UCSD-AML1 (cell line): ENCODE measurements around the gene HAND2.

ENCODE experiments used
- DNase-seq: peaks from one replicate; lab custom pipeline; 2025; ENCODE audit not compliant: unreplicated experiment; lab: John Stamatoyannopoulos, UW

Gene HAND2

DNA sequence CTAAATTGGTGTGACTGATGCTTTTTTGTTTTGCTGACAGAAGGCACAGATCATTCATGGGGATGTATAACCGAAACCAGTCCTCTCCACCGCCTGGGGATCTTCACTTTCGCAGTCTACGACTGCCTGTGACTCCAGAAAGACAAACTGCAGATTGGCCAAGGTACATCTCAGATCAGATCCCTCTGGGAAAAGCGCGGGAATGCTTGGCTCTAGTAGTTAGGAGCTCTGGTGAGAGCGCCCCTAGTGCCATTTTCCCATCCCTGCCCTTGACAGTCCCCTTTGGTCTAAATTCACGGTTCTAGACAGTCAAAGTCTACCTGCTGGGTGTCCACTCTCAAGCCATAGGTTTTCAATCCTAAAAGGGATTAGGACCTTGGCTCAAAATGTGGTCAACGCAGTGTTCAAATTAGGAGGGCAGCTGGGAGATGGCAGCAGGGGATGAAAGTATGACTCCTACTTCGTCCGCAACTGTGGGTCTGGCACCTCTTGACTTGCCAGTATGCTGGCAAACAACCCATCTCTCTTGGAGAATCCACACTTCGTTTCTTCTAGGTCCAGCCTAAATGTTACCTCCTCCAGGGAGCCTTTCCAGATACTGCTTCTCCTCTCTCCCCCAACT lies 6.9 kb upstream of the HAND2 start:
- DNase-seq, result no peak

DNA sequence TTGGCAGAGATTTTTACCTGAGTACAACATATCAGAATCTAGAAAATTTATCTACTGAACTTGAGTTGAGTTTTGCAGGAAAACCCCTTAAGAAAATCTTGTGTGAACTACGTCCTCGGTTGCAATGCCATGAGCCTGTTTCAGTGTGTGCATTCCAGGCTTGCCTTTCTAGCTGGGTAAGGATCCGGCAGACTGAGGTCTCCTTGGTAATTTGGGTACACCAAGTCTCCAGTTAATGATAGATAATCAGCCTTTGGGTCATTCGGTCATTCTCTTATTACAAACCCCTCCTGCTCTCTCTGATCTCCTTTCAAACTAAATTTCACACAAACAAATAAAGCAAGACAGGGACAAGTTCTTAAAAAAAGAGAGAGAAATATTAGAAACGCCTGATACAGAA lies 5.9 kb upstream of the HAND2 start:
- DNase-seq, result no peak

DNA sequence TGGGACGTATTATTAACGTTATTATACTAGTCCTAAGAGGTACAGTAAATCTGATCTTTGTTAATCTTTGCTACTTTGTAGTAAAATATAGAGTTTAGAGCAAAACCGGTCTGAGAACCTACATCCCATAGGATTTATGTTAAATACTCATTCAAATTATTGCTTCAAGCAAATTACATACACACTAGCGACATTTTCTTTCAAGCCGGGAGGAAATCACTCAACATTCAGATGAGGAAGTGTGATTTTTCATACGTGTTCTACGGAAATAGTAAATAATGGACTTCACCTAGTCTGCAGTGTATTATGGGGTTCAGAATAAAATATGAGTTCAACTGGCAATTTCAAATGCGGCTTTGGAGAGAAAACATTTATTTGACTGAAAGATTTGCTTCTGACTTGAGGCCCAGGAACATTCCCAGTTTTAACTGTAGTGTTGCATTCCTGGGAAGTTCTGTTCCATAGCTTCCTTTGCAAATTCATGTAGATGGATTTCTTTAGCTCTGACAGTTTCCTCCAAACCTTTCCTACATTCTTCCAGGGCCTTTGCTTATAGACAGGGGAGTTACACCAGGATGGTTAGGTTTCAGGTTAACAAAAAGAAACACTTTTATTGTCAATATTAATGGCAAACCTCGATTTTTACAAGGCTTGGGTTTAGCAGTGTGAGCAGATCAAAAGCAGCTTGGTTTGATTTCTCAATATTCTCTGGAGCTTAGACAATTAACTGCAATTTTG lies 5.3 kb upstream of the HAND2 start:
- no peak for DNase-seq

DNA sequence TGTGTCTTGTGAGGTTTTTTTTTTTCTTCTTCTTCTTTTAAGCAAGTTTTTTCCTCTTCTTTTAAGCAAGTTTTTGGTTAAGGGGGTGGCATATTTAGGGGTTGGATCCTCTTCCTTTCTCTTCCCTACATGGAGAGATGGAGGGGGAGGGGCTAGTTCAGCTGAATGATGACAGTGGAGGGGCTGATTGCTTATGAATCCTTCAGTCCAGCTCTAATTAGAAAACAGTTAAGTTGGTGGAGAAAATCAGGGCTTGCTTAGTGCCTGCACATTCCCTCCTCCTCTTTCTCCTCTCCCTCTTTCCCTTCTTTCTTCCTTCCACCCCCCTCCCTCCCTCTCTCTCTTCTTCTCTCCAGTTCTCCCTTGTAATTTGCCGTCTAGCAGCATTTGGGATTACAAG lies 4.4 kb upstream of the HAND2 start:
- no peak for DNase-seq

DNA sequence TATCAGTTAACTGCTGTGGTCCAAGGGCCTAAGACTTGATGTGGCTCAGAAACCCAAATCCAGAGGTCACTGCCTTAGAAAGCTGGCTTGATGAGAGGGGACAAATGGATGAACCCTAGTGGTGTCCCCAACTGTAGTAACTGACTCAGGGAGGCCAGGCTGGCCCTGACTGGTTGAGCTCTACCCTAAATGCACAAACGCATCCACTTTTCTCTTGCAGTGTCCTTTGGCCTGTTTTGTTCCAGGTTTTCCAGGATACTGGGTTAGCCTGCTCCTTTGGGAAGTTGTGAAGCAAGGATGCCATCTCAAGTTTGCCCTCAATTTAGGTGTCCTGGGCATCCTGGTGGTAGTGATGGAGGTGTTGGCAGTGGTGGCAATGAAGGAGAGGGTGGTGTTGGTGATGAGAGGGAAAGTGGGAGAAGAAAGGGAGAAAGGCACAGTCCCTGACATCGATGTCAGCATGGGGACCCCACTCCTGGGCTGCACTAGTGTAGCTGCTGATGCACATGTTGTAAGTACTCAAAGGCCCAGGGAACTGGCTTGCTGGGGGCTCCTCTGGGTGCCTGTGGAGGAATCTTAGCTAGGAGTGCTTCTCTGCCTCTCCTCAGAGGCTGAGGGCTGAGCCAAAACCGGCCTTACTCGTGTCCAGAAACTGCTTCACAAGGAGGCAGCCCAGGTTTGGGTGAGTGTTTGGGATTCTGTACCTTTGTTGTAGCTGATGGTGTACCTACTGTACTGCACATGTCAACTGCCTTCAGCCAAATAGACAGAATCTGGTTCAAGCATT lies 2.9 kb upstream of the HAND2 start:
- DNase-seq, result no peak

DNA sequence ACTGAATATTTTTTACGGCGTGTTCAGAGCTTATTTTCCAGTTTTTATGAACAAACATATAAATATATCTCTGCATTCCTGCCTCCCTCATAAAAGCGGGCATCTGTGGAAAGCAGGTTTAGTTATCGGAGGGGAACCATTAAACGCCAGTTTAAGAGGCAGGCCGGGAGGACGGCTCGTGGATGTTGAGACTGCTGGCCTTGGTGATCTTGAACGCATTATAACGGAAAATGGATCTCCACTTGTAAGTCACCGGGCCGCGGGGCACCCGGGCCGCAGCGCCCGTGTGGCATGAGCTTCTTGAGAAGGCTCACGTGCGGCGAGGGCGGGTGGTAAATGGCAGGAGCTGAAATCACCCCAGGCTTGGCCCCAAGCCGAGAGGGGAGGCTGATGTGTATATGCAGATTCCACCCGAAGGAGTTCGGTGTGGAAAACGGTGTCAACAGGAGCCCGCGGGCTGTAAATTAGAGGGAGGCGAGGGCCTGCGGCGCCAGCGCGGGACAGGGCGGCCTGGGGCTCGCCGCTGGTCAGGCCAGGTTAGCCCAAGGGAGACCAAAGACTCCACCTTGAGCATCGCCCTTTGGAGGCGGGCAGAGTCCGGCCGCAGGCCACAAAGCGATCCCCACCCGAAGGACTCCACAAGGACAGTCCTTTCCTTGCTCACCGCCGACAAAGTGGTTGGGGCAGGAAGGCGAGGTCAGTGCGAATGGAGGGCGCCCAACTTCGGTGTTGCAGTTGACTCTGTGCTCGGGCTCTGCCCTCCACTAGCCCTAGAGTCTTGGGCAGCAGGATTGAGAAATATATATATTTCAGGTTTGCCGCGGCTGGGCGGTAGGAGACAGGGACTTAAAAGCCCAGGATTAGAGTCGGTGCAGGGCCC lies 1.3 kb upstream of the HAND2 start:
- no peak for DNase-seq

DNA sequence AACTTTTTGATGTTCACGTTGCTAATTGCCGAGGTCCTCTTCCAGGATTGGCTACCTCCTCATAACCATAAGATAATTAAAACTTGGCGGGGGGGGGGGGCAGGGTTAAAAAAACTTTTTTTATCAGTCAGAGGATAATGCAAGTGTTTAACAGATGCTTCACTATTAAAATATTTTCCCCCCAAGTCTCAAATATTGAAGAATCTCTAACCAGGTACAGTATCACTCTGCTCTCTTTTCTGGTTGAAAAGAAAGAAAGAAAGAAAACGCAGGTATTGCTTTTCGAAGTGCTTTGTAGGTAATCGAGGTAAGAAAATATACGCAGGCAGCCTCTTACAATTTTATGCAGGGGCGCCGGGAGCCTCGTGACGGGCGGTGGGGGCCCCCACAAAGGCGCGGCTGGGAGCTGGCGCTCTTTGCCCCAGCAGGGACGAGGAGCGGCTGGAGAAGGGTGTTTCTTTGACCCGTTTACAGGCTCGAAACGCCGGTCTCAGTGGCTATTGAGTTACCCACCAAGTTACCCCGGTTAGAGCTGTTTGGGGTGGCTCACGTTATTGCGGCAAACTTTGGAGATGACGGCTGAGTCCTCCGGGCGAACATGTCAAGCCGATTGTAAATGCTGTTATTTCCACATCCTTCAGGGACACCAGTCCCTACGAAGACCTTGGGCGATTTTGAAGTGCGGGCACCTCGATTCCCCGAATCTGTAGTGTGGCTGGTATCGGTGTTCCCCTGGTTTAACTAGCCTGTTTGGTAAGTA lies 477 bp upstream of the HAND2 start:
- DNase-seq, result no peak

DNA sequence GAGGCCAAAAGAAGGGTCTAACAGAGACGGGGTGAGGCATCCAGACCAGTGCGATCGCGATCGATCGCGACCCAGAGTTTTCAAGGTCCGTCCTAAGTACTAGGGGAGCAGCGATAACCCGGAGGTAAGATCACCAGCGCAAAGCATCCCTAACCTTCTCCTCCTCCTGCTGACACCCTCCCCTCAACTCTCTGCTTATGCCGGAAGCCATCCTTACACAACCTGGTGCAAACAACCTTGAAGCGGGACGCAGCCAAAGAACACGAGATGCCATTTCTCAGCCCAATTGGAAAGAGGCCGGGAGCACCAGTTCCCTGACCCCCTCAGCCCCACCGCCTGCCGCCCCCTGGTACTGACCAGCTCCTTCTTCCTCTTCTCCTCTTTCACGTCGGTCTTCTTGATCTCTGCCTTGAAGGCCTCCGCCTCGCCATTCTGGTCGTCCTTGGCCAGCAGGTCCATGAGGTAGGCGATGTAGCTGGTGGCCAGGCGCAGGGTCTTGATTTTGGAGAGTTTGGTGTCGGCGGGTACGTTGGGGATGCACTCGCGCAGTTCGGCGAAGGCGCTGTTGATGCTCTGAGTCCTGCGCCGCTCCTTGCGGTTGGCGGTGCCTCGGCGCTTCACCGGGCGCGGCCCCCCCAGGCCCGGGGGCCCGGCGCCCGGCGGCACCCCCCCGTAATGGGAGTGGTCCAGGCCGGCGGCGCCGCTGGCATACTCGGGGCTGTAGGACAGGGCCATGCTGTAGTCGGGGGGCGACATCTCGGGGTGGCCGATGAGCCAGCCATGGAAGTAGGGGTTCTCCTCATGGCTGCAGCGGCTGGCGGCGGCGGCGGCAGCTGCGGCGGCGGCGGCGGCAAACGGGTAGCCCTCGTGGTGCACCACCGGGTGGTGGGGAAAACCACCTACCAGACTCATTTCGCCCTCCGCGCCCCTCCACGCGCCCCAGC lies 1.4 kb downstream of the HAND2 start:
- no peak for DNase-seq

DNA sequence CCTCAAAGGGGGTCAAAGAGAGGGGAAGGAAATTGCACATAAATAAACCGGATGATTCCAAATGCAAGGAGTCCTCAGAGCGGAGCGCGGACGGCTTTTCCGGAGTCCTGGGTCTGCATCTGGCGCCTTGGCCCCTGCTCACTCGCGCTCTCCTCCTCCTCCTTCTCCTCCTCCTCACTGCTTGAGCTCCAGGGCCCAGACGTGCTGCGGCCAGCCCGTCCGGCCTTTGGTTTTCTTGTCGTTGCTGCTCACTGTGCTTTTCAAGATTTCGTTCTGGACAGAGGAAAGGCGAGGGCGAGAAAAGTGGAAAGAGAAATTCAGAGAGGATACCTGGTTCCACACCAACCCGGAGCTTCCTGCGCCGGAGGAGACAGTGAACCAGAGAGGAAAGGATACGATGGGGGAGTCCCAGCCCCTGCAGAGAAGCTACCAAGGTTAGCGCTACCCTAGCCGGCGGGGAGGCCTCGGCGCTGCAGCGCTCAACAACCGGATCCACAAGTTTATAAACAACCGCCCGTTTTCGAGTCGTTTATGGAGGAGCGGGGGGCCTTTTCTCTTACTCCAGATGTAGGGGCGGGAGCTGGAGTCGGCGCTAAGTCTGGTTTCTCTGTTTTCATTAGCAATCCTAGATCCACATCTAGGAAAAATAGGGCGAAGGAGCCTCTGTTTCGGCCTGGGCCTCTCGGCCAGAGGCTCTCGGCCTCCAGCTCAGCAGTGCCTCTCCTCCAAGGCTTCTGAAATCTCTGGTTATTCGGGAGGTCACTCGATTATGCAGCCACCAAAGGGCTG lies 2.7 kb downstream of the HAND2 start:
- no peak for DNase-seq

DNA sequence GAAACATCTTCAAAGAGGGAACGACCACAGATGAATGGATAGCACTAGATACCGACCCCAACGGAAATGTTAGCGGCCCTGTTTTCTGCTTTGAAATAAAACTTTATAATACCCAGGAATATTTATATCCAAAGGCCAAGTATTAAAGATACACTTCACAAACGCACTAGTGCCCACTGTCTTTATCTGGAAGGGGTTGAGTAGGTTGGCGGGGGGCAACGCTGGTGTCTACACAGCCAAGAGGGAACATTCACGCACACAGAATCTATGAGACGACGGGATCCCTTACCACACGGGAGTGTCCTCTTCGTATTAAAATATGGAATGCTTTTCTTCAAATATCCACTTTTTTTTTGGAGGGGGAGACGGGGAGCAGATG lies 3.3 kb downstream of the HAND2 start:
- no peak for DNase-seq

DNA sequence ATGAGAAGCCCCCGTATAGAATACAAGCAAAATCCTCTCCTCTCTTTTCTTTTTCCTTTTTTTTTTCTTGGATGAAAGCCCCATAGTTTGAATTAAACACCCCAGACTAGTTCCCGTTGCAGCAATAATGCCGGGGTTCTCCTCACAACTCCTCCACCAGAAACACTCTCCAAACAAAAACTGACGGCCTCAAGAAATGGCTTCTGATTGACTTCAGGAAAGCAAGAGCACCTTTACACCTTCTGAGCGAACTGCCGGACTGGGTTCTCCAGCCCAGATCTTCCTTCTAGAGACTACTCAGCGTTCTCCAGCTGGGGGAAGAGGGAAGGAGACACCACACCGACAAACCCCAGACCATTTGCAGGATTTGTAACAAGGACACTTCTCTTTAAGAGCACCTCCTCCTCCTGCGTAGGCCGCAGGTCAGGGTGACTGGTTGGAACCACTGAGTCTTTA lies 4.0 kb downstream of the HAND2 start:
- DNase-seq, result no peak

DNA sequence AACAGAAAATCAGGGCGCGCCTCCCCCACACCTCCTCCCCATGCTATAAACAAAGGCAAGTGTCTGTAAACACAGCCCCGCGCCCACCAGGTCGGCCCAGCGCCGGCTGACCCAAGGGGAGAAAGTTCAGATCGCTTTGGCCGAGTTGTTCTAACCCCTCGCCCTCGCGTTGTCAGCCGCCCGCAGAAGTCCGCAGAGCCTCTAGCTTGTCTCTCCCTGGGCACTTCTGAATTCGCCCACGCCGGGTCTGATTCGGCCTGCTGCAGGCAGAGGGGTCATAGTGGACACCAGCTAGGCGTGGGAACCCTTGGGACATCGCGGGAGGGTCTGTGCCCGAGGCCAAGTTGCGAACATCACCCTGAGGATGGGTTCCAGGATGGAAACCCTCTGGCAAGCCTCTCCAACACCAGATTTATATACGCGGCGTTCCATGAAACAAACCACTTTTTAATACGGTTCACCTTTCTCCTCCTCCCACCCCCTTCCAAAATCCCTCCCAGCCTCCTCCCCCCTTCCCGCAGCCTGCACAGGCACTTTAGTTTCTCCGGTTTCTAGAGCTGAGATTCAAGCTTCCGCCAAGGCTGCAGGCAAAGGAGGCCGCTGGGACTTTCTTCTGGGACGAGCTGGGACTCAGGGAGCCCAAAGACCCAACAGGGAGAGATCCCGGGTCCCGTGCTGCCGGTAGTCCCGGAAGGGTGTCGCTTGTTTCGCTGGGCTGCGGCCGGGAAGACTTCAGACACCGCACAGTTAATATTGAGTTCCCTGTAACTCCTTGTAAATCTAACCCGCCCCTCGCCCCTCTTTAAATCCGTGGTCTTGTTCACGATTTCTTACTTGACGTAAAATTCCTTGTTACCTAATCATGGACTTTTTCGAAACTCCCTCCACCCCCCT lies 4.7 kb downstream of the HAND2 start:
- DNase-seq, result no peak

DNA sequence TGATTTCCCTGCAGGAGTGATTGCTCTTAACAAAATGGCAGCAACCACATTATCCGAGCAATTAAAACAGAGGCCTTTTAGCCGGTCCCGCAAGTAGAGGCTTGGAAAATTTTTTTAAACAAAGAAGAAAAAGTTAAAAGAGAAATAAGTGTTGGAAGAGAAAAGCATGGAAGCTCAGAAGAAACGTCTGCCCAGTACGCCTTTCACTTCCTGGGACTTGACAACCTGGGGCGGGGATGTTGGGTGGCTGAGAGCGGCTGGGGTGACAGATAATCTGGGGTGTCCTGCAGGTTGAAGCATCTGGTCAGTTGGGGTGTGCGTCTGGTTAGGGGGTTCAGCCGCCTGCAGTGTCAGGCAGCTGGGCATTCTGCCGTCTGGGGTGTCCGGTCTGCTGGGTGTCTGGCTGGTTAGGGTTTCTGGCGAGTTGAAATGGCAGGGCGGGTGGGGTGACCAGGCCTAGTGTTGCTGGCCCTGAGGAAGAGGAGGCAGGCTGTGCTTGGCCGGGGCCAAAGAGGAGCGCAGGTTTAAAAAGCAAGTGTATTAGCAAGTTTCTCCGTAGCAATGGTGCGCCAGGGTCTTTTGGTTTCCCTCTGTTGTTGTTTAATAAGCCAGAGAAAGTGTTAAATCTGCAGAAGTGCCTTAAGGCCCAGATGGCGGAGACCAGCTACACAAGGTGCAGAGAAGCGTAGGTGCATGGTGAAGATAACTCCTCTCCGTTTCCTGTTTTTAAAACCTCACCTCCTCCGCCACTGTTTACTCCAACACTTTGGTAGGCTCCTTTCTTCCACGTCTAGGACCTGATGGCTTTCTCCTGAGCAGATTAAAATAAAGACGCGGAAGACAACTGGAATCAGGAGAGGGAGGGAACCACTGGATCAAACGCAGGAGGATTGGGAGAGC lies 5.6 kb downstream of the HAND2 start:
- no peak for DNase-seq

DNA sequence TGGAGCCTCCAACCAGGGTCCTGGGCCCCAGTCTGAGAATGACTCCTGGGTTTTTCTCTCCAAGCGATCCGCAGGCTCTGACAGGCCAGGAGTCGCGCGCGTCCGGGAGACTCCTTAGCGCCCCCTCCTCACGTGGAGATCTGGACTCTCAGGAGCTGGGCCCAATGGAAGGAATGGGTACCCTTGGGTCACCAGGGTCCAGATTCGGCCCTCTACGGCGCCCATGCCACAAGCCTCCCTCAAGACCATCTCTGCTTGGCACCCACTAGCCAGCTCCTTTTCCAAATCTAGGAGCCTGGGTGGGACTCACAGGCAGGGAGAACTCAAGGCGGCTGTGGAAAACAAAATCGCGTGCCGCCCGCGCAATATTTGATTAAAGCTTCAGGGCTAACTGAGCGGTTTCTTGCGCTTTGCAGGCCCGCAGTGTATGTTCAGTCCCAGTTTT lies 7.1 kb downstream of the HAND2 start:
- DNase-seq, result no peak

DNA sequence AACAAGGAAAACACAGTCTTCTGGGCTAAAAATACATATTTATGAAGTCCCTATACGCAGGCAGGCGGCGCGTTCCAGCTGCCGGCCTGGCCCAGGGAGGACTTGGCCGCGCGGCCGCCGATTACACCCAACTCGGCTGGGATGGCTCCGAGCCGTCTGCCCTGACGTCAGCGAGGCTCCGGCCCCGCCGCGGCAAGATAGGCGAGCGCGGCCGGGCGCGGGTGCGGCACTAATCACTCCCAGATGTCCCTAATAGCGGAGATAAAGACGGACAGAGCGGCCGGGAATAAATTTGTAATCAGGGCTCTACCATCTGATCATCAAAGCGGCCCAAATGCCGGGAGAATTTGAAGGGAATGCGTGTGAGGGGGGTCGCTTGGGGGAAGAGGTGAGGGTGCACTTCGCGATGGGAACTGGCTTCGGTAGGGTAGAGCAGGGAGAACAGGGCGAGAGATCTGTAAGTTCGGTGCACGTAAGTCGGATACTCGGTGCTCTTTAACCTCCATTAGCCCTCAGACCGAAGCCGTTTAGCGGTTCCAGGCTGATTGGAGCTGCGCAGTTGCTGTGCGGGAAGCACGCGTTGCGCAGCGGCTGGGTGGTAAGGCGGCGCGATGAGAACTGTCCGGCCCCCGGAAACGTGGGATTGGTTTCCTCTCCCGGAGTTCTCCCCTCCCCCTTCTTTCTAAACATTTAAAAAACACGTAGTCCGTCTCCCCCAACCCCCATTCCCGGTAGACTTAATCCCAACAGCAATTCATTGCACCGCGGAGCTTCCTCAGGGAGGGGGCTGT lies 7.7 kb downstream of the HAND2 start:
- no peak for DNase-seq
